Mesothelial cell of epicardium (in vitro differentiated cells): Measurements from ENCODE around the gene MAGI2. TPM values are rescaled to one million over a fixed set of nuclear protein-coding genes. Genes with fewer than 3 reads are reported as not detected.
"Not testable (repeated sequence)": the region's sequence is repeated elsewhere in the genome, so short reads cannot be mapped to it uniquely, and the experiment has no call there.

ENCODE experiments used
- DNase-seq, 2 experiments: peaks; one replicate each; pipeline ENCODE4 v3.0.0; 2021; ENCODE audit warnings: low spot score in 2 of 2; ENCODE audit not compliant: unreplicated experiment in 2 of 2
- H3K27ac Mint-ChIP-seq: 2 replicates; pipeline ENCODE4 v1.8.0; 2021; ENCODE audit warnings: mixed read lengths
- H3K27me3 Mint-ChIP-seq: 2 replicates; pipeline ENCODE4 v1.8.0; 2021; ENCODE audit warnings: low read depth, mixed read lengths
- H3K36me3 Mint-ChIP-seq: 2 replicates; pipeline ENCODE4 v1.8.0; 2021; ENCODE audit warnings: mixed read lengths
- H3K4me1 Mint-ChIP-seq: 2 replicates; pipeline ENCODE4 v1.8.0; 2021; ENCODE audit warnings: mixed read lengths
- H3K4me3 Mint-ChIP-seq: 2 replicates; pipeline ENCODE4 v1.8.0; 2021; ENCODE audit warnings: mild to moderate bottlenecking, moderate library complexity, mixed read lengths
- H3K9me3 Mint-ChIP-seq: 2 replicates; pipeline ENCODE4 v1.8.0; 2021; ENCODE audit warnings: mixed read lengths
- total RNA-seq: library from RNA; stranded (reverse); gene quantifications from 3 replicates; pipeline ENCODE4 v1.2.1, GENCODE V29; 2021
- TF ChIP-seq, protein P1 (sequence below): fragments of 200-600 bp; sonication (generic); IDR thresholded peaks from one replicate; pipeline ENCODE4 v1.5.0; 2021; ENCODE audit warnings: antibody characterized with exemption; ENCODE audit not compliant: unreplicated experiment

The MAGI2 gene
- total RNA-seq, 1 donor from 2014 or later, result 38.4 TPM

DNA sequence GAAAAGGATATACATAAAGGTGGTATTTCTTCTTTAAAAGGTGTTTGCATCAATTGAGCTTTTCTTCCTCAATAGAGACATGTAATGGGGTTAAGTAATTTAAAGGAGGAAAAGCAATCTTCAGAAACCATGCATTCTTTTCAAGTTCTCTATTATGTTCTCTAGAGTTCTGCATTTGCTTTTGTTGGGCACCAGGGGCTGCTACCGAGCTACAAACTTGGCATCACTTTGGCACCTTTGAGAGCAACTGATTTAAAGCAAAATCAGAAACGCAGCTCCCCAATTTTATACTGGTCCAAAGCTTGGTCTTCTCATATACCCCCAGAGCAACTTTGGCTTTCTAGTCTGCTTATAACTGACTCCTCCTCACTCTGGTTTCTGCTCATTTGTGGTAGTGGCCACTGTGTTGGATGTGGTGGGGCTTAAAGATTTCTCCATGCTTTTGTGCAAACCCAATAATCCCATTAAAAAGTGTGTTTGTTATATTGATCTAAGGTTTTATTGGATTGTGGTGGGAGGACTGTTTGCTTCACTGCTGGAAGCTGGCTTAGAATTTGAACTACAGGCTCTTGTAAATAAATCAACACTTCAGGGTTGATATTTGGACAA lies 942.8 kb downstream of the MAGI2 start:
- H3K4me3 Mint-ChIP-seq, result no peak overlapping the region
- peaks cover 25% of the 10 kb centered on the region for H3K27me3 Mint-ChIP-seq
- no peaks in the 10 kb centered on the region for H3K4me1 Mint-ChIP-seq
- peak in 1 of 2 experiments; percentile 40 for DNase-seq
- no peaks in the 10 kb centered on the region for H3K9me3 Mint-ChIP-seq
- H3K36me3 Mint-ChIP-seq, result no peaks in the 10 kb centered on the region
- TF ChIP-seq, protein P1, sequence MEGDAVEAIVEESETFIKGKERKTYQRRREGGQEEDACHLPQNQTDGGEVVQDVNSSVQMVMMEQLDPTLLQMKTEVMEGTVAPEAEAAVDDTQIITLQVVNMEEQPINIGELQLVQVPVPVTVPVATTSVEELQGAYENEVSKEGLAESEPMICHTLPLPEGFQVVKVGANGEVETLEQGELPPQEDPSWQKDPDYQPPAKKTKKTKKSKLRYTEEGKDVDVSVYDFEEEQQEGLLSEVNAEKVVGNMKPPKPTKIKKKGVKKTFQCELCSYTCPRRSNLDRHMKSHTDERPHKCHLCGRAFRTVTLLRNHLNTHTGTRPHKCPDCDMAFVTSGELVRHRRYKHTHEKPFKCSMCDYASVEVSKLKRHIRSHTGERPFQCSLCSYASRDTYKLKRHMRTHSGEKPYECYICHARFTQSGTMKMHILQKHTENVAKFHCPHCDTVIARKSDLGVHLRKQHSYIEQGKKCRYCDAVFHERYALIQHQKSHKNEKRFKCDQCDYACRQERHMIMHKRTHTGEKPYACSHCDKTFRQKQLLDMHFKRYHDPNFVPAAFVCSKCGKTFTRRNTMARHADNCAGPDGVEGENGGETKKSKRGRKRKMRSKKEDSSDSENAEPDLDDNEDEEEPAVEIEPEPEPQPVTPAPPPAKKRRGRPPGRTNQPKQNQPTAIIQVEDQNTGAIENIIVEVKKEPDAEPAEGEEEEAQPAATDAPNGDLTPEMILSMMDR, result peak; percentile 38
- H3K27ac Mint-ChIP-seq, result no peak overlapping the region

GRCh38 chr7:78503301-78503700 lies 950.2 kb downstream of the MAGI2 start:
- not testable (repeated sequence) for H3K9me3 Mint-ChIP-seq, H3K4me1 Mint-ChIP-seq, DNase-seq, H3K27ac Mint-ChIP-seq, H3K36me3 Mint-ChIP-seq, H3K4me3 Mint-ChIP-seq
- peaks cover 23% of the 10 kb centered on the region for H3K27me3 Mint-ChIP-seq

DNA sequence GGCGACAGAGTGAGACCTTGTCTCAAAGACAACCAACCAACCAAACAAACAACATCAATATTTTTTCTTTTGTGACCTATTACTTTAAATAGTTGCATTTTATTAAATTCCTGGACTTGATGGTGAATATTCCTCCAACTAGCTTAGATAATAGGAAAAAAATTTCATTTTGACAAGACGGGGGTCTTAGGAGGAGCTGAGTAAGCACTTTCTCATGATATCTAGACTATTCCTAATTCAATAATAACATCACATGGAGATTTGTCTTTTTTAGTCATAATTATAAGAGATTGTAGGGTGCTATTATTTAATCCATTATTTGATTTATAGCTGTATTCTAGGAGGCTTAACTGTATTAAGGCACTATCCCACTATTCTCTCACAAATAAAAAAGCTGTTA lies 952.4 kb downstream of the MAGI2 start:
- no peak for DNase-seq
- Mint-ChIP-seq H3K9me3 (no peaks in the 10 kb centered on the region), H3K4me3 (no peak overlapping the region), H3K36me3 (peaks cover 5% of the 10 kb centered on the region), H3K4me1 (no peaks in the 10 kb centered on the region), H3K27ac (no peak overlapping the region), H3K27me3 (peaks cover 9% of the 10 kb centered on the region)
- TF ChIP-seq, protein P1, result no peak

DNA sequence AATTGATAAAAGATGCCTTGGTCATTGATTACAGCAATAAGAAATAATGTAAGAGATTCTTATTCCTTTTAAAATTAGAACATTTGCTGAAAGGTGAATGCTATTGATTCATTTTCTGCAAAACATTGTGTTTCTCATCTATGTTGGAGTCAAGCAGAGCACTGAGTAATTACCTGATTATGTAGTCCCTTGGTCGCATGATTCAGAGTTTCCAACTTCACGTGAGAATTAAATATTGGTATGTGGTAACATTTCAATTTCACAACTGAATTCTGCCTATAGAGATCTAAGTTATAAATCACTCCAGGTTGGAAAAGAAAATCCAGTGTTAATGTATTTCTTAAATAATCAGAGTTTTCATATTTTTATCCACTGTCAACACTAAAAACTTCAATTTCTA lies 953.5 kb downstream of the MAGI2 start:
- peaks cover 5% of the 10 kb centered on the region for H3K27me3 Mint-ChIP-seq
- H3K9me3 Mint-ChIP-seq, result no peaks in the 10 kb centered on the region
- no peak for DNase-seq
- TF ChIP-seq, protein P1, result no peak
- peaks cover 5% of the 10 kb centered on the region for H3K36me3 Mint-ChIP-seq
- no peak overlapping the region for H3K27ac Mint-ChIP-seq
- H3K4me3 Mint-ChIP-seq, result no peak overlapping the region
- no peaks in the 10 kb centered on the region for H3K4me1 Mint-ChIP-seq

DNA sequence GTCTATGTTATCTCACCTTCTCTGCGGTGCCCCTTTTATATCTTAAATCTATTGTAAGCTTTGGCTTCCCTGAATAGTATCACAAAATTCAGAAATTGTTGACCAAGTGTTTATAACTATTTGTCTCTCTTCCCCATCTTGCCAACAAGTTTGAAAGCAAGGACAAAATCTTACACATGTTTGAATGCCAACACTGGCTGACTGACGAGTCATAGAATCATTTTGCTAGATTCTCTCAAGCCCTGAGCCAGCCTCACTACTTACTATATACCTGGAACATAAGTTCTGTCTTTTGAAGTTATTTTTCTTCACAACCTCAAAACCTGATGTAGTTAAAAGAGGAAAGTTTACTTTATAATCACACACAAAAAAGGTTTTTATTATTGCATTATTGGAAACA lies 954.2 kb downstream of the MAGI2 start:
- no peak for DNase-seq
- H3K27me3 Mint-ChIP-seq, result peaks cover 5% of the 10 kb centered on the region
- no peak overlapping the region for H3K27ac Mint-ChIP-seq
- no peak overlapping the region for H3K4me3 Mint-ChIP-seq
- no peaks in the 10 kb centered on the region for H3K9me3 Mint-ChIP-seq
- peaks cover 5% of the 10 kb centered on the region for H3K36me3 Mint-ChIP-seq
- H3K4me1 Mint-ChIP-seq, result no peaks in the 10 kb centered on the region
- TF ChIP-seq, protein P1, result no peak

DNA sequence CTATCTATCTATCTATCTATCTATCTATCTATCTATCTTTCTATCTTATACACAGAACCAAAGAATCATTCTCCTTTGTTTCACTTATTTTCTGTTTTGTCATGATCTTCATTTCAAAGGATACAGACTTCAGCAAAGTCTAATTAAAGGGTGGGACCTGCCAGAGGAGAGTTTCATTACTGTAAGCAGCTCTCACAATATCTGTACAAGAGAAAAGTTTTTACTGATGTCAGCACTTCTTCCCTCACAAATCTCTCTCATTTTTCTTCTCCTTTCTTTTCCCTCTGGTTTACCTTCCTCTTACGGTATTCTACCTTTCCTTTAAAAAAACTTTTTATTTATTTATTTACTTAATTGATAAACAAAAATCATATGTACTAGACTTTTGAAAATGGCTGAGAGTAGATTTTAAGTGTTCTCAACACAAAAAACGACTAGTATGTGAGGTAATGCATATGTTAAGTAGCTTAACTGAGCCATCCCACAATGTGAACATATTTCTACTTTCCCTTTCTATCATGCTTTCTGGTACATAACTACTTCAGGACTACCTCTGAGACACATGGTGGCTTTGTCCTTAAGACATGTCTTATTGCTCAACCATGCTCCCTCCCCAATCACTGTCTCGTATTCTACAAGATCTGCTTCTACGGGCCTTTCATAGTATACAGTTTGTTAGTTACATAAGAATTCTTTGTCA lies 955.6 kb downstream of the MAGI2 start:
- H3K27me3 Mint-ChIP-seq, result peaks cover 5% of the 10 kb centered on the region
- no peaks in the 10 kb centered on the region for H3K4me1 Mint-ChIP-seq
- no peaks in the 10 kb centered on the region for H3K9me3 Mint-ChIP-seq
- no peak for DNase-seq
- TF ChIP-seq, protein P1, result no peak
- H3K27ac Mint-ChIP-seq, result no peak overlapping the region
- H3K36me3 Mint-ChIP-seq, result peaks cover 5% of the 10 kb centered on the region
- no peak overlapping the region for H3K4me3 Mint-ChIP-seq
